Natural killer cell (primary cell): ENCODE data around the gene DOCK8. TPM values are rescaled to one million over a fixed set of nuclear protein-coding genes. Genes with fewer than 3 reads are reported as not detected.

ENCODE experiments used
- total RNA-seq, 4 donors: library from RNA; stranded (reverse); fragments of 120-200 nt in 1 of 4; gene quantifications; one replicate each; pipeline versions ENCODE4 v1.2.3 to v1.2.4, GENCODE V29; 2013 to 2022

DOCK8 gene
- total RNA-seq, 3 donors from 2014 or later (not counting 1 experiment from before 2014, with no cell fraction given) = 156 to 211 (median 207) TPM

Other genes starting within 250 kb of the DOCK8 start
- 10 to 100 TPM; 16.7 to 52.5 (median 20.7) TPM for gene WASHC1, start 185.4 kb upstream of the DOCK8 start, total RNA-seq
- not detected for gene FOXD4, start 96.4 kb upstream of the DOCK8 start, total RNA-seq
- gene ZNG1A, start 35.8 kb upstream of the DOCK8 start, total RNA-seq = 10 to 100 TPM; 10.3 to 13.6 (median 12.1) TPM